NCI-H82 (cell line): ENCODE measurements around the gene SMURF1.
"Not testable (repeated sequence)": the region's sequence is repeated elsewhere in the genome, so short reads cannot be mapped to it uniquely, and the experiment has no call there.

Experiments used
- DNase-seq: peaks from one replicate; lab custom pipeline; 2025; lab: John Stamatoyannopoulos, UW

The SMURF1 gene

GRCh38 chr7:99143853-99144672, at the start of gene SMURF1:
SMURF1 (minus strand) TSS chr7:99144108; CDS start chr7:99143780, 328 bp downstream.
- peak; percentile 67 for DNase-seq

GRCh38 chr7:99191869-99192596, 48.1 kb upstream of the SMURF1 start:
- DNase-seq = no peak

DNA sequence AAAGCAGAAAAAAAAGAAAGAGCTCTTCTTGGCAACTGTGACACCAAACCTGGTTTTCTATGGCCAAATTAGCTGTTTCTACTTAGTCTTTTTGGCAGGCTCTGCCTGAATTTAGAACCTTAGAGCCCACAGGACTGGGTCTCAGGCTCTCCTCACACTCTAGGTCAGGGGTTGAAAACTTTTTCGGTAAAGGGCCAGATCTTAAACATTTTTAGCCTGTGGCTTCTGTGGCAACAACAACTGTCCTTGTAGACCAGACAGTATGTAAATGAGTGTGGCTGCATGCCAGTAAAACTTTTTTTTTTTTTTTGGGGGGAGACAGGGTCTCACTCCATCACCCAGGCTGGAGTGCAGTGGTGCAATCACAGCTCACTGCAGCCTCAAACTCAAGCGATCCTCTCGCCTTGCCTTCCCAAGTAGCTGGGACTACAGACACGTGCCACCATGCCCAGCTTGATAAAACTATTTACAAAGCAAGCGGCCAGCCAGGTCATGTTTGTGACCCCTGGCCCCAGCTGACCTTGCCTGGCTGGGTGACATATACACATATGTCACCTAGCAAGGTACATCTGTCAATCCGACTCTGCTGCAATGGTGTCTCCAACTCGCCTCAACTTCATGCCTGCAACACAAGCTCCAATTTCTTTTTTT, 46.6 kb upstream of the SMURF1 start:
- DNase-seq = no peak

- DNase-seq = no peak
Measured at GRCh38 chr7:99189222-99189621, 45.3 kb upstream of the SMURF1 start.

GRCh38 chr7:99188221-99188620, 44.3 kb upstream of the SMURF1 start:
- DNase-seq = no peak

- DNase-seq = peak; percentile 12
Measured at GRCh38 chr7:99184532-99185218, 40.8 kb upstream of the SMURF1 start.

GRCh38 chr7:99180067-99180650, 36.3 kb upstream of the SMURF1 start:
- DNase-seq = no peak

GRCh38 chr7:99177165-99177564, 33.3 kb upstream of the SMURF1 start:
- peak; percentile 10 for DNase-seq

DNA sequence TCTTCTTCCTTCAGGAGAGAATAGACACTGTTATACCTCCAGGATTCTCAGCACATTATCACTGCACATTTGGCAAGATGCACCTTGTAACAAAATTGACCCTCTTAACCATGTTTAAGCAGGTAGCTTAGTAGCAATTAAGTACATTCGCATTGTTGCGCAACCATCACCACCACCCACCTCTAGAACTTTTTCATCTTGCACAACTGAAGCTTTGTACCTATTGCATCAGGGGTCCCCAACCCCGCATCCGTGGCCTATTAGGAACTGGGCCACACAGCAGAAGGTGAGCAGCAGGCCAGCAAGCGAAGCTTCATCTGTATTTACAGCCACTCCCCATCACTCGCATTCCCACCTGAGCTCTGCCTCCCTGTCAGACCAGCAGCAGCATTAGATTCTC, 29.9 kb upstream of the SMURF1 start:
- no peak for DNase-seq

DNA sequence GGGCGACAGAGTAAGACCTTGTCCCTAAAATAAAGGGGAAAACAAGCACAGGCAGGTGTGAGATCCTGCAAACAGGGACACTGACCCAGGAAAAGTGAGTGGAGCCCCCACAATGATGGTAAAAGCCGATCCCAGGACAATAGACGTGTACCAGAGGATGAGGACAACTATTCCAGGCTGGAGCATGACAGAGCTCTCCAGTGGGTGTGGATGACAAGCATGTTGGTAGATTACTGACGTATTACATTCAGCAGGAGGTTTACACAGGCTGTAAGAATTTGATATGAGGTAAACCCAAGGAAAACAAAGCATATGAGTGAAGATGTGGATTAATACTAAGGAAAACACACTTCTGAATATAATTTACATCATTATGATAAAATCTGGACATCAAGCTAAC, 27.8 kb upstream of the SMURF1 start:
- DNase-seq = no peak

- DNase-seq = no peak
Measured at GRCh38 chr7:99170730-99171074, 26.8 kb upstream of the SMURF1 start.

DNA sequence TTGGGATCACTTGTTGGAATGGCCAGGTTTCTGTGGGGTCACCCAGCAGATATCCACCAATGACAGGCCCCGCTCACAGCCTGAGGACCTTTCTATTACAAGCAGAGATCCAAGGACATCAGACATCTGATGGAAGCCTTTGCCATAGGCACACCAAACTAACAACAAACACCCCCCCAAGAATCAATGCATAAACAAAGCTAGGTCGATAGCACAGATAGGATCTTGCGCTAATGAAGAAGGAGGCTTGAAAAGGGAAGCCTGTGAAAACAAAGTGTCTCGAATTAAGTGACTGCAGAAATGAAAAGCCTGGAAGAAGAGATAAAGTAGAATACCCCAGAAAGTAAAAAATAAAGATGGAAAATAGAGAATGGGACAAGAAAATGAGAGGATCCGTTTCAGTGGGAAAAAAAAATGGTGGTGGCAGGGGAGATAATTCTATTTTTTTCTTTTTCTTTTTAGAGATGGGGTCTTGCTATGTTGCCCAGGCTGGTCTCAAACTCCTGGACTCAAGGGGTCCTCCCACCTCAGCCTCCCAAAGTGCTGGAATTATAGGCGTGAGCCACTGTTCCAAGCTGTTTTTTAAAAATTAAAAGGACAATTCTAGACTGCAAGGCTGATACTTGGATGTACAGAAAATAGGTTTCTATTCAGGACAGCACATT, 26.3 kb upstream of the SMURF1 start:
- DNase-seq = no peak

DNA sequence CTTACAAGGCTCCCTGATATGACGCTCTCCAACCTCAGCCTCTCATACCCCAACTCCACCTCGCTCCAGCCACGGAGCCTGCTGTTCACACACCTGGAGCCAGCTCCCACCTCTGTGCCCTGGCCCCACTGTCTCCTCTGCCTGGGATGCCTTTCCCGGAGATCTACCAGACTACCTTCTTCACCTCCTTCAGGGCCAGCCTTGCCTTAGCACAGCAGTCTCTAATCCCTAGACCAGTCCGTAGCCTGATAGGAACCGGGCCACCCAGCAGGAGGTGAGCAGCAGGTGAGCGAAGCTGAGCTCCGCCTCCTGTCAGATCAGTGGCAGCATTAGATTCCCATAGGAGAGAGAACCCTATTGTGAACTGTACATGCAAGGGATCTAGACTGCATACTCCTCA, 23.2 kb upstream of the SMURF1 start:
- DNase-seq = no peak

DNA sequence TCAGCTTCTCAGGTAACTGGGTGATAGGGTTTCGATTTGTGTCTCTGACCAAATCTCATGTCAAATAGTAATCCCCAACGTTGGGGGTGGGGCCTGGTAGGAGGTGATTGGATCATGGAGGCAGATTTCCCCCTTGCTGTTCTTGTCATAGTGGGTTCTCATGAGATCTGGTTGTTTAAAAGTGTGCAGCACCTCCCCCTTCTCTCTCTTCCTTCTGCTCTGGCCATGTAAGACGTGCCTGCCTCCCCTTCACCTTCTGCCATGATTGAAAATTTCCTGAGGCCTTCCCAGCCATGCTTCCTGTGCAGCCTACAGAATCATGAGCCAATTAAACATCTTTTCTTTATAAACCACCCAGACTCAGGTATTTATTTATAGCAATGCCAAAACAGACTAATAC, 21.9 kb upstream of the SMURF1 start:
- no peak for DNase-seq

- not testable (repeated sequence) for DNase-seq
Measured at GRCh38 chr7:99163669-99164068, 19.8 kb upstream of the SMURF1 start.

GRCh38 chr7:99156649-99157048, 12.7 kb upstream of the SMURF1 start:
- no peak for DNase-seq

GRCh38 chr7:99155211-99155610, 11.3 kb upstream of the SMURF1 start:
- DNase-seq = no peak

DNA sequence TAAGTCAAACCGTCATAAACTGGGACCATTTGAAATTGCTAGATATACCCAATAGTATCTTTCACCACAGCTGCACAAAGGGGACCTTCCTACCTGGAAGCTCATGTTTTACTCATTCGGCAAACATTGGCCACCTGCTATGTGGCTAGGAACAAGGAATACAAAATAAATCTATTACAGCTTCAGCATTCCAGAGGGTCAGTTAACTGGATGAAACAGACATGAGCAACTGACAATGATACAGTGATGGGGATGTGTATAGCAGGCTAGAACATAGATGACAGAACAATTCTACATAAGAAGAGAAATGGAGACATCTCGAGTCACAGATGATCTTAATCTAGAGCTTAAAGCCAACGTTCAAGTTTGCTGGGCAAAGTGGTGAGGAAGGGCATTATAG, 3.1 kb upstream of the SMURF1 start:
- DNase-seq = no peak

DNA sequence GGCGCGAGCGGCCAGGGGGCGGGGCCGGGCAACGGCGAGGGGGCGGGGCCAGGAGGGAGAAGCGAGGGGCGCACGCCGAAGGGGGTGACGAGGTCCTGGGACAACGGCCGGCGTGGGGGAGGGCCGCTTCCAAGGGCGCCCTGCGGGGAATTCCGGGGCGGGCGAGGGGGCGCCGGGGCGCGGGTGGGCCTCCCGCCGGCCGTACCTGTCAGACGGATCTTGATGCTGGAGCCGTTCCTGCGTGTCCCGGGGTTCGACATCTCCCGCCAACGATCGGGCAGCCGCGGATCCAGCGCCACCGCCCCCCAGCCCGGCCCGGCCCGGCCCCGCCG, 421 bp downstream of the SMURF1 start:
- no peak for DNase-seq

DNA sequence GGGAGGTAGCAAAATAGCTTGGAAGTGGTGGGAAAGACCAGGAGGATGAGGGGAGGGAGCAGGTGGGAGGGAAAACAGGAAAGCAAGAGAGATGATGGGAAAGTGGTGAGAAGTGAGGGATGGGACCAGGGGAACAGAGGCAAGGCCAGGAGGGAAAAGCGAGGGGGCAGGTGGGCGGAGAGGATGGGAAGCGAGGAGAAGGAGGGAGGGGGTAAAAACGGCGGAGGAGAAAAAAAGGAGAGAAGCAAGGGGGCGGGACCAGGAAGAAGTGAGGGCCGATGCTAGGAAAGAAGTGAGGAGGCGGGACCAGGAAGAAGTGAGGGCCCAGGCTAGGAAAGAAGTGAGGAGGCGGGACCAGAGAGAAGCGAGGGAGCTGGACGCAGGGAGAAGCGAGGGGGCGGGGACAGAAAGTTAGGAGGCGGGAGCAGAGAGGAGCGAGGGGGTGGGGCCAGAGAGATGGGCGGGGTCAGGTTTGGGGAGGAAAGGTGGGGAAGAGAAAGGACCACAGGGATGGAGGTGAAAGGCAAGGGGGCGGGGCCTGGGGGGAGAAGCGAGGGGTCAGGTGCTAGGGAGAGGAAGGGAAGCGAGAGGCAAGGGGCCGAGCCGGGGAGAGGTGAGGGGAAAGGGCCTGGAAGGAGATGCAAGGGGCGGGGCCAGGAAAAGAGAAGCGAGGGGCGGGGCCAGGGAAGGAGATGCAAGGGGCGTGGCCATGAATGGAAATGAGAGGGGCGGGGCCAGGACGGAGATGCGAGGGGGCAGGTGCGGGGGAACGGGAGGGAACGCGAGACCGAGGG, 984 bp downstream of the SMURF1 start:
- DNase-seq = peak; percentile 90
